Thymus (tissue), 11 donors: ENCODE results near the gene HEMGN. TPM values are rescaled to one million over a fixed set of nuclear protein-coding genes. Genes with fewer than 3 reads are reported as not detected.

ENCODE experiments used
- DNase-seq, 9 donors: peaks; one replicate each; pipeline ENCODE4 v3.0.0-alpha.2; 2013; ENCODE audit warnings: low spot score in 9 of 9, low read depth in 6 of 9, missing footprints in 1 of 9
- H3K27ac ChIP-seq, 2 donors: one replicate each; pipeline ENCODE4 v1.5.1; 2013; ENCODE audit warnings: control low read depth in 1 of 2, low read depth in 1 of 2, low read length in 1 of 2, mild to moderate bottlenecking in 1 of 2, moderate library complexity in 1 of 2
- H3K27me3 ChIP-seq, 2 donors: one replicate each; pipeline ENCODE4 v1.5.1; 2013; ENCODE audit warnings: low read length in 1 of 2; ENCODE audit not compliant: control insufficient read depth in 2 of 2, insufficient read depth in 1 of 2
- H3K36me3 ChIP-seq, 2 donors: one replicate each; pipeline ENCODE4 v1.5.1; 2013; ENCODE audit warnings: low read length in 1 of 2, mild to moderate bottlenecking in 1 of 2, moderate library complexity in 1 of 2; ENCODE audit not compliant: control insufficient read depth in 2 of 2, insufficient read depth in 2 of 2
- H3K4me1 ChIP-seq, 2 donors: one replicate each; pipeline ENCODE4 v1.5.1; 2013; ENCODE audit warnings: low read length in 2 of 2; ENCODE audit not compliant: control insufficient read depth in 2 of 2, insufficient read depth in 2 of 2
- H3K4me3 ChIP-seq, 2 donors: one replicate each; pipeline ENCODE4 v1.5.1; 2013; ENCODE audit warnings: low read length in 2 of 2, control low read depth in 1 of 2, mild to moderate bottlenecking in 1 of 2
- H3K9me3 ChIP-seq, 2 donors: one replicate each; pipeline ENCODE4 v1.5.1; 2013; ENCODE audit warnings: low read length in 1 of 2, mild to moderate bottlenecking in 1 of 2; ENCODE audit not compliant: control insufficient read depth in 2 of 2, insufficient read depth in 1 of 2
- whole genome bisulfite sequencing: extraction: QIAGEN DNeasy Blood & Tissue Kit; methylation state at CpG from one replicate; pipeline ENCODE4 v1.1.7; 2013; 5-methylcytosine and 5-hydroxymethylcytosine counted together
- polyA plus RNA-seq: library from polyadenylated mRNA; stranded (reverse); fragments of 200-250 nt; gene quantifications from one replicate; pipeline ENCODE4 v1.2.3, GENCODE V29; 2013
- total RNA-seq: library from RNA; stranded (reverse); fragments of 120-200 nt; gene quantifications from one replicate; pipeline ENCODE4 v1.2.4, GENCODE V29; 2013
- donor health status: healthy.

Gene HEMGN
- total and polyA plus RNA-seq, 2 donors = 4.1 to 16.9 TPM

DNA sequence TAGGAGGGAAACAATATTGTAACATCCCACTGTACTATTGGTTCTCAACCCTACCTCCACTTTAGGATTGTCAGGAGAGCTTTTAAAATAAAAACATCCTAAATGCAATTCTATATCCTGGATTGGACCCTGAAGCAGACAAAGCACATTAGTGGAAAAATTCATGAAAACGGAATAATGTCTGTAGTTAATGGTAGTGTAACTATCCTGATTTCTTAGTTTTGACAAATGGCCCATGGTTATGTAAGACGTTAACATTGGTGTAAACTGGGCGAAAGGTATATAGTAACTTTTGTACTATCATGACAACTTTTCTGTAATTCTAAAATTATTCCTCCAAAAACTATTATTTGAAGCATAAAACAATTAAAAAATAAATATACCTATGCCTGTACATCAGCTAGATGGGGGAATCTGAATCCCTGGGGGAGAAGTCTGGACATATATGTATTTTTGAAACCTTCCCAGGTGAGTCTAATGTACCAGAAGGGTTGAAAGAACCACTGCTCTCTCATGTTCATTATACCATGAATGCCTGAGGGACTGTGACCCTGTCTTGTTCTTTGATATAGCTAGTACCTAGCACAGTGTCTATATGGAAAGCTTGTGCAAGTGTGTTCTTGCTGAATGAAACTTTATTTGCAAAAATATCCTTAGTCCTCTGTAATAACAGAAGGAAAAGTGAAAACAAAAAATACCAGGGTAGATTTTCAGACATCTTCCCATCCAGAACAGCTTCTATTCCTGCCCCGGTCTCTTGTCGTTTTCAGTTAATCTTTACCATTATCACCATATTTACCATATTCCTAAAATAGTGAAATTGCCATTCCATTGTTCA, 12.3 kb downstream of the HEMGN start:
- DNase-seq = no peak
- 95% methylated on average over 5 of the region's 5 CpGs for whole genome bisulfite sequencing
- Histone ChIP-seq H3K4me3 (no peak overlapping the region), H3K9me3 (no peaks in the 10 kb centered on the region), H3K27ac (no peak overlapping the region), H3K27me3 (no peaks in the 10 kb centered on the region), H3K36me3 (peaks cover 0 to 7% of the 10 kb centered on the region in 2 donors), H3K4me1 (peaks cover 16% of the 10 kb centered on the region in 2 donors)

DNA sequence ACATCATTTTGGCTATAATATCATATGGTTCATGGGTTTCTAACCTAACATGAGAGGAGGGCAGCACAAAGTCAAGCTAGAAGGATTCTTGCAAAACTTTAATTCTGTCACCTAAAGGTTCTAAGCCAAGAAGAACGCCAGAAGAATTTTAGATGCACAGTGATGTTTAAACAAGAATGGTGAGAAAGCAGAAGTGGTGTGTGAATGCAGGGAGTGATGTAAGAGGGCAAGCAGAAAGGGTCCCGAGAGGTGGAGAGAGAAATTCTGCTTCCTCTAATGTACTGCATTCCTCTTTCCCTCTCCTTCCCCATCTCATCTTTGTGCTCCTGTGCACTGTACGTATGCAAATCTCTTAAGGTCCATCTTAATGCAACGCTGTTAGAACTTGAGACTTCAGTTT, 13.6 kb downstream of the HEMGN start:
- peaks cover 0 to 4% of the 10 kb centered on the region in 2 donors for H3K36me3 ChIP-seq
- no peaks in the 10 kb centered on the region for H3K9me3 ChIP-seq
- no peak overlapping the region for H3K27ac ChIP-seq
- no peak overlapping the region for H3K4me3 ChIP-seq
- H3K27me3 ChIP-seq = no peaks in the 10 kb centered on the region
- peaks cover 10 to 12% of the 10 kb centered on the region in 2 donors for H3K4me1 ChIP-seq
- WGBS = 35% methylated on average over 4 of the region's 4 CpGs
- no peak for DNase-seq

DNA sequence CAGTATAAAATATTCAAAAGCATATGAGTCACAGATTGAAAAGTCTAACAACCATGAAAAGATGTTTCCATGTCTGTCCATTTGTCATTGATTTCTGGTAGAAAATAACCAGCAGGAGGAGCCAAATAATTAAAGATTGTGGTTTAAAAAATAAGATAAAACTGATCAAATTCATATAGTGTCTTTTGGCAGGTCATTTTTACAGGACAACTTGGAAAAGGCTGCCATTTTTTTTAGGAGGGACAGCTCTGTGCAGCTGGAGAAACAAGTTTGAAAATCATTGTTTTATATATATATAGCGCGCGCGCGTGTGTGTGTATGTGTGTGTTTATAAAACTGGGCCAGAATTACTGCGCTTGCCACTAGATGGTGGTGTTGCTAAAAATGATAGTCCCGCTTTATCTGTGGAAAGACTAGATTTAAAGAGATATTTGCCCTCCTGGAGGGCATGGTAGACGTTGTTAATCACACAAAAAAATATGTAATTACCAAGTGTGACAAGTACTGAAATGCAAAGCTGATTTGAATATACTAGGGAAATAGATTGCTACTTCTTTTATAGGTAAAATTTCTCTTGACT, 14.4 kb downstream of the HEMGN start:
- peak overlapping the region; percentile 30 to 67 for H3K4me3 ChIP-seq
- no peaks in the 10 kb centered on the region for H3K27me3 ChIP-seq
- H3K4me1 ChIP-seq = peaks cover 10 to 12% of the 10 kb centered on the region in 2 donors
- under 1% methylated on average over 8 of the region's 8 CpGs for WGBS
- no peaks in the 10 kb centered on the region for H3K9me3 ChIP-seq
- H3K36me3 ChIP-seq = peaks cover 0 to 4% of the 10 kb centered on the region in 2 donors
- H3K27ac ChIP-seq = peak overlapping the region in 1 of 2 donors; percentile 98
- DNase-seq = peak; percentile 70 to 96 (median 88)

DNA sequence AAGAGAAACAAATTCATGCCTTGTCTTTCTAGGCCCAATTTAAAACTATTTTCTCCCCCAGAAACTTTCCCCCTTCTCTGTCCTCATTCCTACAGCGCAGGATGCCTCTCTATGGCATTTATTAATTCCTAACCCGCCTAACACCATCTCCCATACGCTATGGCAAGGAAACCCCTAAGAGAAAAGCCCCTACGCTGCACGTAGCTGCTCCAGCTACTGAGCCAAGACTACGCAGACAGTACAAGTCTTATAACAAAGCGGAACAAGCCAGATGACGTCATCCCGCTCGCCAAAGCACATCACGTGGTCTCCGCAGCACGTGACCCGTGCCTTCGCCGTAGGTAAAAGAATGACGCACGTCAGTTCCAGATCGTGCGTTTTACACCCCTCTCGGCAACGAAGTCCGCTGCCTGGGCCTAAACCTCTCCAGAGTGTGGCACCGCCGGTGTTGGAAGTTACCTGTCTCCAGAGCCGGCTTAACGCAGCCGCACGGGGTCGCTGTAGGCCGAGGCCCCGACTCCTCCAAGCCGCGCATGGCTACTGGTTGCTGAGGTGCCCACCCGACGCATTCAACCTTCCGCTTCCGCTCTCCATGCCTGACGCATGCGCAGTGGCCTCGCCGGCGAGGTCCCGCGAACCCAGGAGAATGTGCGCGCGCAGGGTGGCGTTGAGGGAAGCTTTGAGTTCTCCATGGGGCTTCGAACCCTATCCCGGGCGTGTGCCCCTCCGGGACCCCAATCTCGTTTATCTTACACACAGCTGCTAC, 15.8 kb downstream of the HEMGN start, which contains the start of gene TRMO:
TSS of gene TRMO (minus strand) at position 542 of the 766 bp plus-strand sequence. CDS start at position 535, 7 bp downstream.
- peaks cover 9 to 10% of the 10 kb centered on the region in 2 donors for H3K4me1 ChIP-seq
- no peaks in the 10 kb centered on the region for H3K9me3 ChIP-seq
- DNase-seq = peak; percentile 97 to 100 (median 99)
- H3K4me3 ChIP-seq = peak within 1 kb of the TSS; percentile 67 to 84
- peak within 1 kb of the TSS; percentile 98 to 100 for H3K27ac ChIP-seq
- WGBS = under 1% methylated on average over 54 of the region's 54 CpGs
- H3K36me3 ChIP-seq = peaks cover 0 to 1% of the 10 kb centered on the region in 2 donors
- H3K27me3 ChIP-seq = no peaks in the 10 kb centered on the region

DNA sequence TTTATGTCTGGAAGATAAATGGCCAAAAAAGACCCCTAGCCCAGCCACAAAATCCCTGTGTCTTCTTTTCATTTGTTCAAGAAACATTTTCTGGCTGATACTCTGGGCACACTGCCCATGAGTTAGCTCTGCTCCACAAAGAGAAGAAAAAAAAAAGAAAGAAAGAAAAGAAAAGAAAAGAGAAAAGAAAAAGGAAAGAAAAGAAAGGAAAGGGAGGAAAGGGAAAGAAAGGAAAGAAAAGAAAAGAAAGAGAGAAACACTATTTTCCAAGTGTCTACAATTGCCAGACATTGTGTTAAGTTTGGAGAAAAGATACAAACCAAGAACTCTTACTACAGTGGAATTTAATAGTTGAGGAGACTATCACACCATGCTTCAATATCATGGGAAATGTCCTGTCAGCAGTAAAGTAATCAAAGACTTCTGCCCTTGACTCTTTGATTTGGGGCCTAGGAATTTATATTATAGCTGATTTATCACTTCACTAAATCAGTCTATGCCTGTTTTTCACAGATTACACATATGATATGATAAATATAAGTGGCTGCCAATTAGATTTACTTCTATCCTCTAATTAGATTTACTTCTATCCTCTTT, 18.7 kb downstream of the HEMGN start:
- H3K27ac ChIP-seq = peak overlapping the region; percentile 27 to 40
- peaks cover 5 to 14% of the 10 kb centered on the region in 2 donors for H3K36me3 ChIP-seq
- no peaks in the 10 kb centered on the region for H3K9me3 ChIP-seq
- H3K4me1 ChIP-seq = peaks cover 8 to 10% of the 10 kb centered on the region in 2 donors
- no peaks in the 10 kb centered on the region for H3K27me3 ChIP-seq
- H3K4me3 ChIP-seq = no peak overlapping the region
- no peak for DNase-seq

DNA sequence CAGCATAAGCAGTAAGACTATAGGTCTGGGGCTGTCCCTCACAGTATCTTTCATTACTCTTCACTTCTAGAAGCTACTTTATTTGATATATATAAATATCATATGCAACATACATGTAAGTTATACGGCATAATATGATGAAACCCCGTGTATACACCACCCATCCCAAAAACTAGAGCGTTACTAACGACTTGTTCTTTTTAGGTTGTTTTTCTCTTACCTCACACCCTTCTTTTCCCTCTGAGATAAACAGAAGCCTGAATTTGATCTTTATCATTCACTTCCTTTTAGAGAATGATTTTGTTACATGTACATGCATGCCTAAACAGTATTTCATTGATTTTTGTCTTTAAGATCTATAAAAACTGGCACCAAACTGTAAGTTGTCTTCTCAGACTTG, 19.4 kb downstream of the HEMGN start:
- Histone ChIP-seq H3K36me3 (peaks cover 5 to 14% of the 10 kb centered on the region in 2 donors), H3K4me1 (peaks cover 7 to 10% of the 10 kb centered on the region in 2 donors), H3K27me3 (no peaks in the 10 kb centered on the region), H3K9me3 (no peaks in the 10 kb centered on the region), H3K27ac (peak overlapping the region in 1 of 2 donors; percentile 71), H3K4me3 (peak overlapping the region in 1 of 2 donors; percentile 15)
- peak in 1 of 9 donors; percentile 44 for DNase-seq
- 44% methylated on average over 4 of the region's 4 CpGs for WGBS

DNA sequence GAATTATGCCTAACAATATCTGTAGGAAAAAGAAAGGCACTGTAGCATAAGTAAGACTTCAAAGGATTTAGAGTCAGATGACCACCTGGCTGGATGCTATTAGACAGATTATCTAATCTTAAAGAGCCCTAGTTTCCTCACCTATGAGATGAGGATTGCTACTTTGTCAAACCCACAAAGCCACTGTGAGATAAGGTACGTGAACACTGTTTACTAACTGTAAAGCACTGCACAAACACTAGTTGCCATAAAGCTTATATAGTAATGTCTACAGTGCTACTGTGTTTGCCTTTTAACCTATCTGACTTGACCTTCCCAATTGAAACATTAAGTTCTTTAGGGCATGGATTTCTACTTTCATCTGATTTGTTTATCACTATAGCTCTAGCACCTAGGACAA, 26.0 kb downstream of the HEMGN start:
- no peak overlapping the region for H3K27ac ChIP-seq
- peaks cover 4 to 9% of the 10 kb centered on the region in 2 donors for H3K4me1 ChIP-seq
- H3K27me3 ChIP-seq = no peaks in the 10 kb centered on the region
- no peak for DNase-seq
- H3K9me3 ChIP-seq = no peaks in the 10 kb centered on the region
- H3K36me3 ChIP-seq = peaks cover 46 to 62% of the 10 kb centered on the region in 2 donors
- WGBS = 98% methylated on average over 1 of the region's 1 CpG
- H3K4me3 ChIP-seq = no peak overlapping the region

DNA sequence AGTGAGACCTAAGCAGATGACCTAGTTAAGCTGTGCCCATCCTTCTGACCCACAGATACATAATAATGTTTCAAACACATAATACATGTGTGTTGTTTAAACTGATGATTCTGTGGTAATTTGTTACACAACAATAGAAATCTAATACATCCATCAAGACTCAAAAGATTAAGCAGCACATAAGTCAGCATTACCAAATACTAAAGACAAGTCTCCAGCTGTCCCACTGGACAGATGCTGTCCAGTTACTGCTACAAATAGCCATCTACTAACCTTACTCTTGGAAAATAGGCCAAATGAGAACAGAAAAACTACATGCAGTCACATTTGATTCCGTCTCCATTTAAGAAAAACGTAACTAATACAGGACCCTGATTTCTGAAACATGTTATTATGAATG, 26.4 kb downstream of the HEMGN start:
- WGBS = over 99% methylated on average over 2 of the region's 2 CpGs
- no peak overlapping the region for H3K27ac ChIP-seq
- H3K36me3 ChIP-seq = peaks cover 46 to 62% of the 10 kb centered on the region in 2 donors
- H3K4me1 ChIP-seq = peaks cover 6 to 13% of the 10 kb centered on the region in 2 donors
- no peak overlapping the region for H3K4me3 ChIP-seq
- no peak for DNase-seq
- H3K27me3 ChIP-seq = no peaks in the 10 kb centered on the region
- no peaks in the 10 kb centered on the region for H3K9me3 ChIP-seq
